ENCODE results near the gene AGRN.
A peak's percentile ranks its signal among the peaks of the same experiment; 100 is the strongest.
"Not testable (repeated sequence)": the region's sequence is repeated elsewhere in the genome, so short reads cannot be mapped to it uniquely, and the experiment has no call there.

The AGRN gene

DNA sequence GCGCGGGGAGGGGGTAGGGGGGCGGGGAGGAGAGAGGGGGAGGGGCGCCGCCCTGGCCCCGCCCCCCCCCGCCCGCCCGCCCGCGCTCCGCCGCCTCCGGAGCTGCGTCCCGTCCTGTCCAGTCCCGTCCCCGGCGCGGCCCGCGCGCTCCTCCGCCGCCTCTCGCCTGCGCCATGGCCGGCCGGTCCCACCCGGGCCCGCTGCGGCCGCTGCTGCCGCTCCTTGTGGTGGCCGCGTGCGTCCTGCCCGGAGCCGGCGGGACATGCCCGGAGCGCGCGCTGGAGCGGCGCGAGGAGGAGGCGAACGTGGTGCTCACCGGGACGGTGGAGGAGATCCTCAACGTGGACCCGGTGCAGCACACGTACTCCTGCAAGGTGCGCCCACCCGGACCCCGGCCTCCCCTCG is at the start of gene AGRN:
TSS of gene AGRN (plus strand) at position 121 of the 405 bp plus-strand sequence. CDS start at position 174, 53 bp downstream.
- DNase-seq (ENCODE audit: low spot score): no peak

DNA sequence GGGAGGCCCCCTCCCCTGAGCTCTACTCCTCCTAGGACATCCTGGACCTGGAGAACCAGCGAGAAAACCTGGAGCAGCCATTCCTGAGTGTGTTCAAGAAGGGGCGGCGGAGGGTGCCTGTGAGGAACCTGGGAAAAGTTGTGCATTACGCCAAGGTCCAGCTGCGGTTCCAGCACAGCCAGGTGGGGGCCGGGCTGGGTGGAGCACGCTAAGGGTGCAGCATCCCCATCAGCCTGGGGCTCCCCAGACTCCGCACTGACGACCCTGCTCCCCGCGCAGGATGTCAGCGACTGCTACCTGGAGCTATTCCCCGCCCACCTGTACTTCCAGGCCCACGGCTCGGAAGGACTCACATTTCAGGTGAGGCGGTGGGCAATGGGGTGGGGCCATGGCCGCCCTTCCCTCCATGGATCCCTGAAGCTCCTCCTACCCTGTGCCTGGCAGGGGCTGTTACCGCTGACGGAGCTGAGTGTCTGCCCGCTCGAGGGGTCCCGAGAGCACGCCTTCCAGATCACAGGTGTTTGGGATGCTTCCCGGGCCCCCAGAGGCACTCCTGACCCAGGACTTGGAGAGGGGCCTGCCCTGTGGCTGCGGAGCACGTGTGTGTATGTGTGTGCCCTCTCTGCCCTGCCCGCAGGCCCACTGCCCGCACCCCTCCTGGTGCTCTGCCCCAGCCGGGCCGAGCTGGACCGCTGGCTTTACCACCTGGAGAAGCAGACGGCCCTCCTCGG is 49.5 kb upstream of the AGRN start:
- no peak for DNase-seq (ENCODE audit: low spot score)

DNA sequence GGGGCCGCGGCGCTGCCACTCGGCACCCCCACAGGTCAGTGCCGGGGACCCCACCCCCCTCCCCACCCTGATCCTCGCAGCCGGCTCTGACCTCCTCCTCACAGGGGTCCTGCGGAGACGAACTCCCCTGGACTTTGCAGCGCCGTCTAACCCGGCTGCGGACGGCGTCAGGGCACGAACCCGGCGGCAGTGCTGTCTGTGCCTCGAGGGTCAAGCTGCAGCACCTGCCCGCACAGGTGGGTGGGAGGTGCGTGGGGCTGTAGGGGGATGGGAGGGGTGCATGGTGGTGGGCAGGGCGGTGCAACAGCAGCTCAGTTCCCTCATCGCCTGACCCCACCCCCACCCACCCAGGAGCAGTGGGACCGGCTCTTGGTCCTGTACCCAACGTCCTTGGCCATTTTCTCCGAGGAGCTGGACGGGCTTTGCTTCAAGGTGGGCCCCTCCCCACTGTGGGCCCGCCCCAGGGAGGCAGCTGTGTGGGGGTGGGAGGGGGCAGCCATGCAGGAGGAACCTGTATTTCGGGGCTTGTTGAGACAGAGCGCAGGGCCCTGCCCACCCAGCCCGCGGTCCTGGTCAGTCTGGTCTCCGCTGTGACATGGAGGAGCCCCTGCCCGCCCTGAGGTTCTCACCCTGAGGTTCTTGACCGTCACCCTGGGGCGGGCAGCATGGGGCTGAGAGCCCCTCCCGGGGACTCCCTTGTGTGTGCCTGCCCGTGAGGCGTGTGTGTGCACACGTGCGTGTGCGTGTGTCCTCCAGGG is 48.8 kb upstream of the AGRN start:
- DNase-seq (ENCODE audit: low spot score): no peak

DNA sequence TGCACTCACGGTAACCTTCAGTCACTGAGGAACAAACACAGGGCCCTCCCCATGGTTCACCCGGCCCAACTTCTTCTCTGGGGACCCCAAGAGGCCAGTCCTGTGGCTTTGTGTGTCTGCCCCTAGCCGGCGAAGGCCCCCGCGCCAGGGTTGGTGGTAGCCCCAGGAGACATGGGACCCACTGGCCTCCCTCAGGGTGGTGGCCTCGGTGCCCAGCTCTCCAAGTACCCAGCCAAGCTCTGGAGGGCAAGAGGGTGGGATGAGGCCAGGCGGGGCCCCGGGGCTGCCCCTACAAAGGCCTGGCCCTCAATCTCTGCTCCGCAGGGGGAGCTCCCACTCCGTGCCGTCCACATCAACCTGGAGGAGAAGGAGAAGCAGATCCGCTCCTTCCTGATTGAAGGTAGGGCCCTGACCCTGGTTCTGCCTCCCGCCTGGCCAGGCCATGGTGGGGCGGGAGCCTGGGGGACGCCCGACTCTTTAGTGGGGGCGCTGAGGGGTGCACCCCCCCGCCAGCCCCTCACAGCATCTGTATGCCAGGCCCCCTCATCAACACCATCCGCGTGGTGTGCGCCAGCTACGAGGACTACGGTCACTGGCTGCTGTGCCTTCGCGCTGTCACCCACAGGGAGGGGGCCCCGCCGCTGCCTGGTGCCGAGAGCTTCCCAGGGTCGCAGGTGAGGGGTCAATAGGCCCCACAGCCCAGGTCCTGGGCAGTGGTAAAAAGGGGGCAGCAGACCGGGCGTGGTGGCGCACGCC is 48.0 kb upstream of the AGRN start:
- DNase-seq (ENCODE audit: low spot score): no peak

DNA sequence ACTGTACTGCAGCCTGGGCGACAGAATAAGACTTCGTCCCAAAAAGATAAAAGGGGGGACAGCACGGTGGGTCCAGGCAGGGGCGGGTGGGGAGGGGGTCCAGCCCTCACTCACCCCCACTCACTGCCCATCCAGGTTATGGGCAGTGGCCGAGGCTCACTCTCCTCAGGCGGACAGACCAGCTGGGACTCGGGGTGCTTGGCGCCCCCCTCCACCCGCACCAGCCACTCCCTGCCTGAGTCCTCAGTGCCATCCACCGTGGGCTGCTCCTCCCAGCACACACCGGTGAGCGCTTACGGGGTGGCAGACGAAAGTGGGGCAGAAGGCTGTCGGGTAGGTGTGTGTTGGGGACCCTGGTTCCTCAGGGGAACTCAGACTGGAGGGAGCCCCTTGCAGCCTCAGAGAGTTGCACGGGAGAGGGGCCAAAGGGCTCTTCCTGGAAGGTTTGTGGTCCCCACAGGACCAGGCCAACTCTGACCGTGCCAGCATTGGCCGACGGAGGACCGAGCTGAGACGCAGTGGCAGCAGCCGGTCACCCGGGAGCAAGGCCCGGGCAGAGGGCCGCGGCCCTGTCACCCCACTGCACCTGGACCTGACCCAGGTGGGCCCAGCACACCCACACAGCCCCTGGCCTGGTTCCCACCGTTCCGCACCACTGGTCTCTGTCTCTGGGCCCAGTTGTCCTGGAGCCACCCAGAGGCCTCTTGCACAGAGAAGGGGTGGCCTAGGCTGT is 47.0 kb upstream of the AGRN start:
- DNase-seq (ENCODE audit: low spot score): no peak

DNA sequence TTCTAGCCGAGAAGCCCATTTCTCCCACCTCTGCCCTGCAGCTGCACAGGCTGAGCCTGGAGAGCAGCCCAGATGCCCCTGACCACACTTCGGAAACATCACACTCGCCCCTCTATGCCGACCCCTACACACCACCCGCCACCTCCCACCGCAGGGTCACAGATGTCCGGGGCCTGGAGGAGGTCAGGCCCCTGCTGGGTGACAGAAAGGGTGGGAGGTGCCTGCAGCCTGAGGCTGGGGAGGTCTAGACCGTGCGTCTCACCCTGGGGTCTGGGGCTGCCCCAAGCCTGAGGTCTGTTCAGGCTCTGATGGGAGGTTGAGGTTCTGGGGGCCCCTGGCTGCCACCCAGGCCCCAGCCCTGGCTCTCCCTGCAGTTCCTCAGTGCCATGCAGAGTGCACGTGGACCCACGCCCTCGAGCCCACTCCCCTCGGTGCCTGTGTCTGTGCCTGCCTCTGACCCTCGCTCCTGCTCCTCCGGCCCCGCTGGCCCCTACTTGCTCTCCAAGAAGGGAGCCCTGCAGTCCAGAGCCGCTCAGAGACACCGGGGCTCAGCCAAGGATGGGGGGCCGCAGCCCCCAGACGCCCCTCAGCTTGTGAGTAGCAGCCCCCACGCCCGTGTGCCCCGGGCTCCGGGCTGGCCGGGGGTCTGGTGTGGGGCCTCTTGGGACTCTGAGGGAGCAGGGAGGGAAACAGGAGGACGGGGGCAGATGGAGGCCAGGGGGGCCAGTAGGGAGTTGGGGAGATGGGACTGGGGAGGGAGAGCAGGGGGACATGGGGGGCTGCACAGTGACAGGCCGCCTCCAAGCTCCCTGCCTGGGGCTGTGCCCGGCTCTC is 46.2 kb upstream of the AGRN start:
- DNase-seq (ENCODE audit: low spot score): no peak

DNA sequence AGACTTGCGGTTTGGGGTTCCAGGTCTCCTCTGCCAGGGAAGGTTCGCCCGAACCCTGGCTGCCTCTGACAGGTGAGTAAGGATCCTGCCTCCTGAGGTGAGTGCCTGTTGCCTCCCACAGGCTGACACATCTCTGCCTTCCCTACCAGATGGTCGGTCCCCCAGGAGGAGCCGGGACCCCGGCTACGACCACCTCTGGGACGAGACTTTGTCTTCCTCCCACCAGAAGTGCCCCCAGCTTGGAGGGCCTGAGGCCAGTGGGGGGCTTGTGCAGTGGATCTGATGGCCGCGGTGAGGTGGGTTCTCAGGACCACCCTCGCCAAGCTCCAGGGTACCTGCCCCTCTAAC is 45.7 kb upstream of the AGRN start:
- no peak for DNase-seq (ENCODE audit: low spot score)

DNA sequence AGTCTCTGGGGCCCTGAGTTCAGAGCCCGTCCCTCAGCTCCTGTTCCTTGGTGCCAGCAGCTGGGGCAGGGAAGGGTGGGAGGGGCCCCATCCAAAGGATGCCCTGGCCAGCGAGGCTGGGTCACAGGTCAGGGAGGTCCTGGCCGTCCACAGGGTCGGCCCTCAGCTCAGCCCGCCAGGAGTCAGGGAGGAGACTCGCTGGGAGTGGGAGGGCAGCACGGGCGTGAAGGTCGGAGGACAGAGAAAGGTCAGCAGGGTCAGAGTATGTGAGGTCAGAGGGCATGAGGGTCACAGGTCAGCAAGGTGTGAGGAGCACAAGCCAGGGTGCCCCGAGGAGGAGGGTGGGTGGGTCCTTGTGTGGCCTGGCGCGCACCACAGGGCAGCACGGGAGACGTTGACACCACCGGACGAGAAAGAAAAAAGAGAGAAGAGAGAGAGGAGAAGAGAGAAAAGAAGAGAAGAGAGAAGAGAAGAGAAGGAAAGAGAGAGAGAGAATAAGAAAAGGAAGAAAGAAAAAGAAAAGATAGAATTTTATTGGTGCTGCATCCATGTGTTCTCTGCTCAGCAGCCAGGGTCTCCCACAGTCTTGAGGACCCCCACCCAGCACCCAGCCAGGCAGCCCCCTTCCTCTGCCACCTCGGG is 45.1 kb upstream of the AGRN start:
- DNase-seq (ENCODE audit: low spot score): no peak

DNA sequence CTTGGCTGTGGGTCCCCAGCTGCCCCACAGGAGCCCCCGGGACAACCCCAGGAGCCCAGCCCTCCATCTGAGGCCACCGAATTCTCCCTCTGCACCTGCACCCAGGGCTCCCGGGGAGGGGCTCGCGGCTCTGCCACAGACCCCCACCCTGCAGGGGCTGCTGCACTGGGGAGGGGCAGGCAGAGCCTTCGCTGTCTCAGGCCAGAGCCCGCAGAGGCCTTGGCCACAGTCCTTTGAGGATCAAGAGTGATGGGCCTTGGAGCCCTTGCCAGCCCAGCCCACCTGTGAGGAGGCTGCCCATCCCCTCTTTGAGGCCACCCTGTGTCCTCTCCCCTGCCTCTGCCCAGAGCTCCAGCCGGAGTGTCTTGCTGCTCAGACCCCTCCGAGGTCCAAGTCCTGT is 44.6 kb upstream of the AGRN start:
- DNase-seq (ENCODE audit: low spot score): no peak

DNA sequence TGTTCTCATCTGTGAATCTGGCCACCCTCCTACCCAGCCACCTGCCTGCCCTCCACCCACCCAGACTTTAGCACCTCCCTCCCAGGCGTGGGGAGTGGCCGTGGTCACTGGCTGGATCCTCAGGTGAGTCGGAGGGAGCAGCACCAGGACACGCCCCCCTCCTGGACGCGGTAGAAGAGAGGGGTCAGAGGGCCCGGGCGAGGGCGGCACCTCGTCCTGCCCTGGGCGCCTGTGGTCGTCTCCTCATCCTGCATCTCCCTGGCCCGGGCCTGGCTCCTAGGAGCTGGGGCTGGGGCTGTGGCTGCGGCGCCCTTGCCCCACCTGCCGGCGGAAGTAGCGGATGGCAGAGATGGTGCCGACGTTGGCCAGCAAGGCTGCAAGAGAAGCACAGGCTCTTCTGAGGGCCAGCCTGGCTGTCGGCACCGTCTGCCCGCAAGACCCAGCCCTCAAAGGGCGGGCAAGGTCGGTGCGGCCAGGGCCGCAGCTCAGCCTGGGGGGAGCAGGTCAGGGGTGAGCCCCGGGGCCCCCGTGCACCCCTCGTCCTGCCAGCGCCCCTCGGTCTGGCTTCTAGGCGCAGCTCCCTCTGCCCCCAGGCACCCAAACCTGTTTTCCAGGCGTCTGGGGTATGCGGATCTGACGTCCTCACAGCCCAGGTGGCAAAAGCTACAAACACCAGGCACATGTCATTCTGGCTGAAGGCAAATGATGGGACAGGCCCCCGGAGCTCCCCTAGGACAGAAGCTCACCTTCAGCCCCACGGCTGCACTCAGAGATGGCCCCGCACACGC is 43.8 kb upstream of the AGRN start:
- peak; percentile 84 for DNase-seq (ENCODE audit: low spot score)

DNA sequence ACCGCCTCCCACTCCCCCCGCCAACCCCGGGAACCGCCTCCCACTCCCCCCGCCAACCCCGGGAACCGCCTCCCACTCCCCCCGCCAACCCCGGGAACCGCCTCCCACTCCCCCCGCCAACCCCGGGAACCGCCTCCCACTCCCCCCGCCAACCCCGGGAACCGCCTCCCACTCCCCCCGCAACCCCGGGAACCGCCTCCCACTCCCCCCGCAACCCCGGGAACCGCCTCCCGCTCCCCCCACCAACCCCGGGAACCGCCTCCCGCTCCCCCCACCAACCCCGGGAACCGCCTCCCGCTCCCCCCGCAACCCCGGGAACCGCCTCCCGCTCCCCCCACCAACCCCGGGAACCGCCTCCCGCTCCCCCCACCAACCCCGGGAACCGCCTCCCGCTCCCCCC is 43.1 kb upstream of the AGRN start:
- DNase-seq (ENCODE audit: low spot score): not testable (repeated sequence)

DNA sequence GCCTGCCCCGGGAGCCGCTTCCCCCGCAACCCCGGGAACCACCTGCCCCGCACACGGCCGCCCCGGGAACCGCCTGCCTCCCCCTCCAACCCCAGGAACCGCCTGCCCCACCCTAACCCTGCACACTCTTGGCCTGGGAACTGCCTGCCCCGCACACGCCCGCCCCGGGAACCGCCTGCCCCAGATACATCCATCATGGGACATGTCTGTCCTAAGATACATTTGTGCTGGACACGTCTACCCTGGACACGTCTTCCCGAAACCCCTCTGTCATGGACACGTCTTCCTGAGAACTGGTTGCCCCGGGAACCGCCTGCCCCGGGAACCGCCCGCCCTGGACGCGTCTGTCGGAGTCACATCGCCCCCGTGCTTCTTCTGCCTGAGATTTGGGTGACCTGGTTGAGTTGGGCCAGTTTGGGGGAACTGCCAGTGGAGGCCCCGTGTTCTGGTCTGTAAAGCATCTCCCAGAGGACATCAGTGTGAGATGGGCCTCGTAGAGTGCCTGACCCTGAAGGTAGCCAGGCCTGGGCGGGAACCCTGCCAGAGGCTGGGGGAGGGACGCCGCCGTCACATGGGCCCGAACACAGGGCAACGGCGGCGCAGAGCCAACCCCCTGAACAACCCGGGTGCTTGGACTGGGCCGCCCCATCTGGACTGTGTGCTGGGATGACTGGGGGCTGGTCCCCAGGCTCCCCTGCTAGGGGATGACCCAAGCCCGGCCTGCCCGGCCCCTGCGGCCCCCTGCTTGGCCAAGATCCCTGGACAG is 41.7 kb upstream of the AGRN start:
- no peak for DNase-seq (ENCODE audit: low spot score)

DNA sequence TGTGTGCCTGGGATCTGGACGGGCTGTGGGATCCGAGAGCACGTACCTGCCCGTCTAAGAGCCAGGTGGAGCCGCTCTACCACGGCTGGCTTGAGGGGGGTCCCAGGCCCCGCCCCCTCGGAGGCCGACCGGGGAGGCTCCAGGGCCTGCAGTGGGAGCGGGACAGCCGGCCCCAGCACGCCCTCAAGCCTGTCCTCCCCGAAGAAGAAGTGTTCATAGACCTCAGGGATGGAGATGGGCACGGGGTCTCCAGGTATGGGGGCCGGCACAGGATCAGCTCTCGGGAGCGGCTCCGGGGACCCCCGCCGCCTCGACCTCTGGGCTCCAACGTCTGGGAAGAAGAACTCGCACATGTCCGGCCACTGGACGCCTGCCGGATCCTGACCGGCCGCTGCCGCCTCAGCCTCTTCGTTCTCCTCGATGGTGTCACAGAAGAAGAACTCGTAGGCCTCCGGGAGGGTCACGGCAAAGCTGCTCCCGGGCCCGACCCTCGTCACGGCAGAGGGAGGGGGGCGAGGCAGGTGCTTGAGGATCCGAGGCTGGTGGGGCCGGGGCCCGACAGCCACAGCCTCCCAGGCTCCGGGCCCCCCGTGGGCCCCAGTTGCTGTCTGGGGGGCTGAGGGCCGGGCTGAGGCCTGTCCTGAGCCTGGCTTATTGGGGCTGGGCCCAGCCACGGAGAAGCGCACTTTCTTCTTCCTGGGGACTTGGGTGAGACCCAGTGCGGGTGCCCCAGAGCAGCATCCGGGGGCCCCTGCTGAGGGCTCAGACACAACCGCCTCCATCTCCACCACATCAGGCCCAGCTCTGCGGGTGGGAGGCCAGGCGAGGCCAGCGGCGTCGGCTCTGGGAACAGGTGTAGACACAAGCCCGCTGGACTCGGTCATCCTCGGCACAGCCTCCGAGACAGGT is 40.8 kb upstream of the AGRN start:
- DNase-seq (ENCODE audit: low spot score): no peak

DNA sequence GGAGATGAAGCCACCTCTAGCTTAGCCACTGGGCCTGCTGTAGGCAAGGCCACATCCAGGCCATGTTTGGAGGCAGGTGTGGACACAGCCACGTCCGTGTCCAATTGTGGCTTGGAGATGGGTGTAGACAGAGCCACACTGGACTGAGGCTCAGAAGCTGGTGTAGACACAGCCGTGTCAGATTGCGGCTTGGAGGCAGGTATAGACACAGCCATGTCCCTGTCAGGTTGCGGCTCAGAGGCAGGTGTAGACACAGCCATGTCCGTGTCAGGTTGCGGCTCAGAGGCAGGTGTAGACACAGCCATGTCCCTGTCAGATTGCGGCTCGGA is 40.2 kb upstream of the AGRN start:
- no peak for DNase-seq (ENCODE audit: low spot score)

DNA sequence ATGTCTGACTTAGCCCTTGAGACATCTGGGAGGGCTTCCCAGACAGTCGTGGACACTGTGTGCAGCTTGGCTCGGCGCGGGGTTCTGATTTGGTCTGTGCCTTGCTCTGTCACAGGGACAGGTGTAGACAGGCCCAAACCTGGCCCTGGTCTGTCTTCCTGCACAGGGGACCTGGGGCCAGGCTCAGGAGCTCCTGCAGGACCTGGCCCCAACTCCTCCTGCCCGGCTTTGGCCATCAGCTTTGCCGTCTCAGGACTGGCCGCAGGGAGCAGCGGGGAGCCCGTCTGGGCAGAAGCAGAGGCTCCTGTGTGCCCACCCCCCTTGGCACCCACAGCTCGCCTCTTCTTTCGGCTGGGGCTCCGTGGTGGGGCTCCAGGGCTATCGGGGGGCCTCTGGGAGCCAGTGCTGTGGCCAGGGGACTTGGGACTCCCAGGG is 39.8 kb upstream of the AGRN start:
- DNase-seq (ENCODE audit: low spot score): no peak

DNA sequence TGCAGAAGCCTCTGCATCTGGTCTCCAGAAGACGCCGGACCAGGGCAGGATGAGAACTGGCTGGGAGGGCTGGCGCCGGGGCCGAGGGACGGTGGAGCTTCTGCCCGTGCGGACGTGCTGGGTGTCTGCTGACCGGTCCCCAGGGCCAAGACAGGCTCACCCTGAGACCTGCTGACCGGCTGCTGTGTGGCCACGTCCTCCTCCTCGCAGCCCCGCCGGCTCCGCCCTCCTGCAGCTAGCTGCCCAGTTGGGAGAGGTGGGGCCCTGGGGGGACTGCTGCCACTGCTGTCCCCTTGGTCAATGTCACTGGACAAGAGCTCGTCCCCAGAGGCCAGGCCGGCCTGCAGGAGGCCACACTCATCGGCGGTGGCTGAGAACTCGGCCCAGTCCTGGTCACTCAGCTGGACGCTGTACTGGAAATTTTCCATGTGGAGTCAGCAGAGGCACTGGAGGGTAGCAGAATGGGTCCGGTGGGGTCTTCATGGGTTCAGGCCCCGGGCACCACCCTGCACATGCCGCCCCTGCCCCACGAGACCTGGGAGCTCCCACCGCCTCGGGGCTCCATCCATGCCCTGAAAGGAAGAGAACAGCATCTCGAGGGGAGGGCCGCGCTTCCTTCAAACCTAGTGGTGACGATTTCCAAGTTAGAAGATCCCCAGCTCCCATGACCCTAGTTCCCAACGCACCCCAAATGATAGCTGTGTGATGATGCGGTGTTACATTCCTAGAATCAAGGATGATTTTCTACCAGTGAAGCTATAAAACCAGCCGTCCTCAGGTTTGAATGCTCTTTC is 39.1 kb upstream of the AGRN start:
- DNase-seq (ENCODE audit: low spot score): no peak

DNA sequence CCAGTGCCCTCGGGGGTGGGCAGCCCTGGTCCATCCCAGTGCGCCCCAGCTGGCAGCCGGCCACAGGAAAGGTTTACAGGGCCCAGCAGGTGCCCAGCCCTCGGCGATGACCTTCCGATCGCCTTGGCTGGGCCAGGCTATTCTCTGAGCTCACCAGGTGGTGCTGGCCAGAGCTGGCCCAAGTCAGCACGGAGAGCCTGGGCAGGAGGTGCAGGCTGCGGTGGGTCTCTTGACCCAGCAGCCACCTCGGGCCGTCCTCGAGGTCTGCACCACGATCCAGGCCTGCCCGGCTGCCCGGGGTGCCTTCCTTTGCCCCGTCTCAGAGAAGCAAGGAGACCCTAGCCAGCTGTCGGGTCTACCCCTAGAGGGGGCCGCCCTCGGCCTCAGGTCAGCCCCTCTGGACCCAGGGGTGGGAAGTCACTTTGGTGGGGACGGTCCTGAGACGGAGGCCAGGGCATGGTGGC is 38.4 kb upstream of the AGRN start:
- no peak for DNase-seq (ENCODE audit: low spot score)

All from hepatic stellate cell (primary cell).